CD8-positive, alpha-beta memory T cell (primary cell): ENCODE data around the gene PLEK. TPM values are rescaled to one million over a fixed set of nuclear protein-coding genes. Genes with fewer than 3 reads are reported as not detected.
"Not testable (repeated sequence)": the region's sequence is repeated elsewhere in the genome, so short reads cannot be mapped to it uniquely, and the experiment has no call there.

Experiments used
- CTCF ChIA-PET: fragments of 350-600 bp; sonication (Branson Sonifier 250); formaldehyde crosslinking; loops from one replicate; lab custom pipeline; 2021; ENCODE audit warnings: antibody characterized with exemption; lab: Charles Lee
- POLR2A ChIA-PET: fragments of 350-600 bp; sonication (Branson Sonifier 250); formaldehyde crosslinking; loops from one replicate; lab custom pipeline; 2021; ENCODE audit warnings: antibody characterized with exemption; lab: Charles Lee
- DNase-seq, 5 donors: peaks; one replicate each; pipeline versions ENCODE4 v3.0.0 to v3.0.0-alpha.2; 2020 to 2022; ENCODE audit warnings: mixed read lengths in 1 of 5
- H3K27ac ChIP-seq: one replicate; pipeline ENCODE4 v1.7.0; 2013; ENCODE audit warnings: low read depth, mild to moderate bottlenecking, low read length, moderate library complexity
- H3K27me3 ChIP-seq: 2 replicates; pipeline ENCODE4 v1.7.0; 2013; ENCODE audit warnings: low read length, mild to moderate bottlenecking; ENCODE audit not compliant: insufficient read depth, poor library complexity, severe bottlenecking
- H3K36me3 ChIP-seq: 2 replicates; pipeline ENCODE4 v1.7.0; 2013; ENCODE audit warnings: mild to moderate bottlenecking, low read length, moderate library complexity; ENCODE audit not compliant: insufficient read depth
- H3K4me1 ChIP-seq: 2 replicates; pipeline ENCODE4 v1.7.0; 2013; ENCODE audit warnings: mild to moderate bottlenecking, low read length, moderate library complexity; ENCODE audit not compliant: insufficient read depth
- H3K4me3 ChIP-seq: 2 replicates; pipeline ENCODE4 v1.7.0; 2013; ENCODE audit warnings: mild to moderate bottlenecking, low read length
- H3K9me3 ChIP-seq: 2 replicates; pipeline ENCODE4 v1.7.0; 2013; ENCODE audit warnings: mild to moderate bottlenecking, low read length
- H3K27ac Mint-ChIP-seq, 8 donors: one replicate each; pipeline ENCODE4 v1.8.0; 2020 to 2021; ENCODE audit warnings: mixed read lengths in 8 of 8, mild to moderate bottlenecking in 6 of 8, inconsistent platforms in 3 of 8, moderate library complexity in 3 of 8
- H3K27me3 Mint-ChIP-seq, 2 donors: one replicate each; pipeline ENCODE4 v1.8.0; 2020 to 2021; ENCODE audit warnings: mixed read lengths in 2 of 2, mild to moderate bottlenecking in 1 of 2, moderate library complexity in 1 of 2
- H3K36me3 Mint-ChIP-seq, 3 donors: one replicate each; pipeline ENCODE4 v1.8.0; 2020 to 2021; ENCODE audit warnings: mixed read lengths in 3 of 3, inconsistent platforms in 1 of 3, mild to moderate bottlenecking in 1 of 3
- H3K4me1 Mint-ChIP-seq, 3 donors: one replicate each; pipeline ENCODE4 v1.8.0; 2020 to 2021; ENCODE audit warnings: mixed read lengths in 3 of 3, inconsistent platforms in 1 of 3, mild to moderate bottlenecking in 1 of 3
- H3K4me3 Mint-ChIP-seq, 7 donors: one replicate each; pipeline ENCODE4 v1.8.0; 2020 to 2021; ENCODE audit warnings: mixed read lengths in 7 of 7, mild to moderate bottlenecking in 6 of 7, moderate library complexity in 4 of 7, inconsistent platforms in 2 of 7
- H3K9me3 Mint-ChIP-seq, 5 donors: one replicate each; pipeline ENCODE4 v1.8.0; 2020 to 2022; ENCODE audit warnings: mixed read lengths in 5 of 5, mild to moderate bottlenecking in 3 of 5, moderate library complexity in 2 of 5, inconsistent platforms in 1 of 5
- polyA plus RNA-seq: library from polyadenylated mRNA; unstranded; fragments of 300-500 nt; fragmentation: Illumina TruSeq; gene quantifications from one replicate; pipeline ENCODE4 v1.2.3, GENCODE V29; 2021
- total RNA-seq, 2 experiments: library from RNA; stranded (reverse); gene quantifications; one replicate each; pipeline ENCODE4 v1.2.3, GENCODE V29; 2021

The PLEK gene
- total and polyA plus RNA-seq, 3 experiments from 2014 or later: 21.3 to 135 (median 23.0) TPM

GRCh38 chr2:68377137-68377780 is 12.2 kb downstream of the PLEK start:
- Mint-ChIP-seq H3K27me3 (no peaks in the 10 kb centered on the region), H3K9me3 (no peaks in the 10 kb centered on the region), H3K27ac (peak overlapping the region; percentile 76 to 97 (median 87)), H3K4me3 (peak overlapping the region; percentile 59 to 85 (median 71)), H3K4me1 (peaks cover 73 to 94% (median 93%) of the 10 kb centered on the region in 3 donors), H3K36me3 (peaks cover 19 to 39% (median 26%) of the 10 kb centered on the region in 3 donors)
- no peaks in the 10 kb centered on the region for H3K27me3 ChIP-seq
- DNase-seq: no peak
- peaks cover 12% of the 10 kb centered on the region for H3K36me3 ChIP-seq
- ChIA-PET POLR2A (interaction anchor here (2.1 kb wide), 1 partner anchor 11 kb away, joined by 8 read pairs; the partner anchor contains the start of gene PLEK), CTCF (no interaction called here)
- peaks cover 58% of the 10 kb centered on the region for H3K4me1 ChIP-seq
- no peaks in the 10 kb centered on the region for H3K9me3 ChIP-seq
- H3K4me3 ChIP-seq: no peak overlapping the region
- H3K27ac ChIP-seq: no peak overlapping the region

- peaks cover 58% of the 10 kb centered on the region for H3K4me1 ChIP-seq
- Mint-ChIP-seq H3K4me1 (peaks cover 77 to 97% (median 96%) of the 10 kb centered on the region in 3 donors), H3K36me3 (peaks cover 22 to 47% (median 28%) of the 10 kb centered on the region in 3 donors), H3K4me3 (peak overlapping the region in 6 of 7 donors; percentile 49 to 90 (median 62)), H3K27ac (peak overlapping the region; percentile 84 to 95 (median 89))
- not testable (repeated sequence) for H3K27ac ChIP-seq, H3K4me3 ChIP-seq, H3K9me3 ChIP-seq, H3K27me3 ChIP-seq, H3K27me3 Mint-ChIP-seq, DNase-seq, H3K9me3 Mint-ChIP-seq
- ChIA-PET CTCF (interaction anchor here (0.7 to 2.8 kb wide), 4 partner anchors 13 to 63 kb away, joined by 3 to 14 read pairs (median 5); partner anchors contain the start of gene PLEK), POLR2A (interaction anchor here (1.4 to 2.1 kb wide), 2 partner anchors 13 to 48 kb away, joined by 3 to 8 read pairs; partner anchors contain the start of gene PLEK)
- peaks cover 12% of the 10 kb centered on the region for H3K36me3 ChIP-seq
Observed at GRCh38 chr2:68378779-68379178, 13.7 kb downstream of the PLEK start.

- Histone ChIP-seq H3K4me3 (no peak overlapping the region), H3K4me1 (peaks cover 58% of the 10 kb centered on the region), H3K9me3 (no peaks in the 10 kb centered on the region), H3K27ac (no peak overlapping the region), H3K27me3 (no peaks in the 10 kb centered on the region), H3K36me3 (peaks cover 12% of the 10 kb centered on the region)
- peak in 4 of 5 donors; percentile 20 to 74 (median 50) for DNase-seq
- H3K36me3 Mint-ChIP-seq: peaks cover 23 to 48% (median 33%) of the 10 kb centered on the region in 3 donors
- H3K27ac Mint-ChIP-seq: peak overlapping the region; percentile 79 to 98 (median 95)
- H3K4me1 Mint-ChIP-seq: peaks cover 75 to 97% (median 96%) of the 10 kb centered on the region in 3 donors
- H3K4me3 Mint-ChIP-seq: peak overlapping the region; percentile 19 to 90 (median 74)
- CTCF ChIA-PET: interaction anchor here (0.7 to 2.8 kb wide), 4 partner anchors 14 to 62 kb away, joined by 3 to 14 read pairs (median 5); partner anchors contain the start of gene PLEK
- POLR2A ChIA-PET: interaction anchor here (1.4 to 2.1 kb wide), 2 partner anchors 13 to 47 kb away, joined by 3 to 8 read pairs; partner anchors contain the start of gene PLEK
- H3K27me3 Mint-ChIP-seq: no peaks in the 10 kb centered on the region
- H3K9me3 Mint-ChIP-seq: no peaks in the 10 kb centered on the region
Observed at GRCh38 chr2:68379184-68379708, 14.2 kb downstream of the PLEK start.

DNA sequence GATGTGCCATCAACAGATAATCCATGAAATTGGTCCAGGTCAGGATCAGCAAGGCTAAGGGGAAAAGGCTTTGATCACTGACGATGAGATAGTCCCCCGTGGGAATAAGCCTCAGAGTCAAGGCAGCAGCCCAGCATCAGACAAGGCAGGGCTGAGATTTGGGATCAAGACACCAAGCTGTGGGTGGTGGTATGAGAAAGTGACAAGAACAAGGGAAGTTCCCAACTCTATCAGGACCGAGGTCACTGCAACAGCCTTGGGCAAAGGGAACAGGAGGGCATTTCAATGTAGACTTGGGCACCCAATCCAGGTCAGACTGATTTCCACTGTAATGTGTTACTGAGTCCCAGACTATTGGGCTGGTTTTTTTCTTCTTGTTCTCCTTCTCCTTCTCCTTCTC is 18.7 kb downstream of the PLEK start:
- peak overlapping the region; percentile 39 to 93 (median 80) for H3K27ac Mint-ChIP-seq
- Histone ChIP-seq H3K27ac (no peak overlapping the region), H3K4me3 (no peak overlapping the region), H3K4me1 (peaks cover 76% of the 10 kb centered on the region), H3K9me3 (no peaks in the 10 kb centered on the region), H3K36me3 (peaks cover 16% of the 10 kb centered on the region), H3K27me3 (no peaks in the 10 kb centered on the region)
- H3K4me1 Mint-ChIP-seq: peaks cover 75 to 99% (median 97%) of the 10 kb centered on the region in 3 donors
- POLR2A ChIA-PET: interaction anchor here (0.9 kb wide), 1 partner anchor 64 kb away, joined by 3 read pairs; the partner anchor contains the start of gene CNRIP1
- peak overlapping the region in 5 of 7 donors; percentile 10 to 59 (median 20) for H3K4me3 Mint-ChIP-seq
- CTCF ChIA-PET: no interaction called here
- peaks cover 31 to 77% (median 53%) of the 10 kb centered on the region in 3 donors for H3K36me3 Mint-ChIP-seq
- no peak for DNase-seq
- no peaks in the 10 kb centered on the region for H3K9me3 Mint-ChIP-seq
- H3K27me3 Mint-ChIP-seq: no peaks in the 10 kb centered on the region

- Mint-ChIP-seq H3K36me3 (peaks cover 36 to 85% (median 58%) of the 10 kb centered on the region in 3 donors), H3K4me1 (peaks cover 77 to 99% (median 98%) of the 10 kb centered on the region in 3 donors), H3K9me3 (no peaks in the 10 kb centered on the region), H3K27ac (peak overlapping the region; percentile 39 to 94 (median 83)), H3K27me3 (no peaks in the 10 kb centered on the region), H3K4me3 (peak overlapping the region in 2 of 7 donors; percentile 10 to 34)
- Histone ChIP-seq H3K27me3 (no peaks in the 10 kb centered on the region), H3K4me3 (no peak overlapping the region), H3K27ac (no peak overlapping the region), H3K9me3 (no peaks in the 10 kb centered on the region), H3K36me3 (peaks cover 16% of the 10 kb centered on the region), H3K4me1 (peaks cover 80% of the 10 kb centered on the region)
- POLR2A ChIA-PET: interaction anchor here (0.9 to 1.0 kb wide), 2 partner anchors 20 to 65 kb away, joined by 3 read pairs; partner anchors contain the start of gene CNRIP1
- DNase-seq: no peak
- CTCF ChIA-PET: no interaction called here
Observed at GRCh38 chr2:68384485-68385107, 19.5 kb downstream of the PLEK start.

- peaks cover 16% of the 10 kb centered on the region for H3K36me3 ChIP-seq
- no peaks in the 10 kb centered on the region for H3K9me3 ChIP-seq
- ChIA-PET CTCF (interaction anchor here (0.9 kb wide), 1 partner anchor 189 kb away, joined by 3 read pairs; no protein-coding TSS in a partner anchor), POLR2A (interaction anchor here (1.0 kb wide), 1 partner anchor 19 kb away, joined by 3 read pairs; no protein-coding TSS in a partner anchor)
- DNase-seq: peak in 4 of 5 donors; percentile 35 to 66 (median 47)
- H3K4me1 ChIP-seq: peaks cover 72% of the 10 kb centered on the region
- H3K27me3 ChIP-seq: no peaks in the 10 kb centered on the region
- H3K4me3 ChIP-seq: no peak overlapping the region
- no peaks in the 10 kb centered on the region for H3K27me3 Mint-ChIP-seq
- peaks cover 72 to 98% (median 95%) of the 10 kb centered on the region in 3 donors for H3K4me1 Mint-ChIP-seq
- peak overlapping the region; percentile 1 to 81 (median 62) for H3K4me3 Mint-ChIP-seq
- no peak overlapping the region for H3K27ac ChIP-seq
- H3K9me3 Mint-ChIP-seq: no peaks in the 10 kb centered on the region
- peaks cover 32 to 83% (median 54%) of the 10 kb centered on the region in 3 donors for H3K36me3 Mint-ChIP-seq
- H3K27ac Mint-ChIP-seq: peak overlapping the region; percentile 64 to 98 (median 83)
Observed at GRCh38 chr2:68385220-68385906, 20.3 kb downstream of the PLEK start.

GRCh38 chr2:68385907-68386287 is 20.8 kb downstream of the PLEK start:
- Histone ChIP-seq H3K36me3 (peaks cover 17% of the 10 kb centered on the region), H3K27ac (no peak overlapping the region), H3K9me3 (no peaks in the 10 kb centered on the region), H3K4me3 (no peak overlapping the region), H3K4me1 (peaks cover 67% of the 10 kb centered on the region), H3K27me3 (no peaks in the 10 kb centered on the region)
- no peak for DNase-seq
- Mint-ChIP-seq H3K4me3 (peak overlapping the region; percentile 1 to 81 (median 62)), H3K36me3 (peaks cover 32 to 82% (median 52%) of the 10 kb centered on the region in 3 donors), H3K4me1 (peaks cover 69 to 97% (median 94%) of the 10 kb centered on the region in 3 donors), H3K27ac (peak overlapping the region; percentile 64 to 98 (median 83)), H3K27me3 (no peaks in the 10 kb centered on the region), H3K9me3 (no peaks in the 10 kb centered on the region)
- POLR2A ChIA-PET: interaction anchor here (1.0 kb wide), 1 partner anchor 18 kb away, joined by 3 read pairs; no protein-coding TSS in a partner anchor
- CTCF ChIA-PET: interaction anchor here (0.9 to 1.2 kb wide), 2 partner anchors 56 to 190 kb away, joined by 3 to 5 read pairs; no protein-coding TSS in a partner anchor
